GM10266 (cell line): ENCODE measurements around the gene SLC25A46.

Experiments used
- DNase-seq: peaks from one replicate; pipeline ENCODE4 v3.0.0; 2012; ENCODE audit errors: extremely low spot score
- TF ChIP-seq, protein P1 (sequence below): IDR thresholded peaks from 2 replicates; pipeline ENCODE4 v1.5.1; 2012; ENCODE audit warnings: mild to moderate bottlenecking, low read depth; ENCODE audit not compliant: control insufficient read depth, insufficient read depth; ENCODE audit errors: missing control alignments

Gene SLC25A46

GRCh38 chr5:110736753-110737152 is 2.1 kb upstream of the SLC25A46 start:
- TF ChIP-seq, protein P1, sequence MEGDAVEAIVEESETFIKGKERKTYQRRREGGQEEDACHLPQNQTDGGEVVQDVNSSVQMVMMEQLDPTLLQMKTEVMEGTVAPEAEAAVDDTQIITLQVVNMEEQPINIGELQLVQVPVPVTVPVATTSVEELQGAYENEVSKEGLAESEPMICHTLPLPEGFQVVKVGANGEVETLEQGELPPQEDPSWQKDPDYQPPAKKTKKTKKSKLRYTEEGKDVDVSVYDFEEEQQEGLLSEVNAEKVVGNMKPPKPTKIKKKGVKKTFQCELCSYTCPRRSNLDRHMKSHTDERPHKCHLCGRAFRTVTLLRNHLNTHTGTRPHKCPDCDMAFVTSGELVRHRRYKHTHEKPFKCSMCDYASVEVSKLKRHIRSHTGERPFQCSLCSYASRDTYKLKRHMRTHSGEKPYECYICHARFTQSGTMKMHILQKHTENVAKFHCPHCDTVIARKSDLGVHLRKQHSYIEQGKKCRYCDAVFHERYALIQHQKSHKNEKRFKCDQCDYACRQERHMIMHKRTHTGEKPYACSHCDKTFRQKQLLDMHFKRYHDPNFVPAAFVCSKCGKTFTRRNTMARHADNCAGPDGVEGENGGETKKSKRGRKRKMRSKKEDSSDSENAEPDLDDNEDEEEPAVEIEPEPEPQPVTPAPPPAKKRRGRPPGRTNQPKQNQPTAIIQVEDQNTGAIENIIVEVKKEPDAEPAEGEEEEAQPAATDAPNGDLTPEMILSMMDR, result no peak
- DNase-seq, result no peak

- peak; percentile 63 for DNase-seq
- TF ChIP-seq, protein P1, result no peak
Measured at GRCh38 chr5:110738503-110738811, 350 bp upstream of the SLC25A46 start.

GRCh38 chr5:110751902-110752762 is 13.3 kb downstream of the SLC25A46 start:
- peak; percentile 64 for DNase-seq
- TF ChIP-seq, protein P1, result no peak

- TF ChIP-seq, protein P1, result no peak
- DNase-seq, result no peak
Measured at GRCh38 chr5:110752953-110753352, 14.1 kb downstream of the SLC25A46 start.

DNA sequence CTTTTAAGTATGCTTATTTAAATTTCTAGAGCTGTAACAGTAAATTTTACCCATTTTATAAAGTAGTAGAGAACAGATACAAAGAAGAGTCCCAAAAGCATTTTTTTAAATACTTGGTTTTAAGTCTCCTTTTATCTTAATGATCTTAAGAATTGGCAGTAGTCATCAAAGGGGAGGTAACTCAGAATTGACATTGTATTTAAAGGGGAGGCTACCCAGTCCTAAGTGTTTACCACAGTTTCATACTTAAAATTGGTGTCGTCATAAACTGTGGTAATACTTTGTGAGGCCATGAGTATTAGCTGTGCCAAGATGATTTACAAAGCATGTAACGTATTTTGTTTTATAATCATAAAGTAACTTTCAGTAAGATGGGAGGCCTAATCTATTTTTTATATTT is 14.8 kb downstream of the SLC25A46 start:
- TF ChIP-seq, protein P1, result no peak
- DNase-seq, result no peak

- TF ChIP-seq, protein P1, result no peak
- no peak for DNase-seq
Measured at GRCh38 chr5:110754181-110754580, 15.4 kb downstream of the SLC25A46 start.

DNA sequence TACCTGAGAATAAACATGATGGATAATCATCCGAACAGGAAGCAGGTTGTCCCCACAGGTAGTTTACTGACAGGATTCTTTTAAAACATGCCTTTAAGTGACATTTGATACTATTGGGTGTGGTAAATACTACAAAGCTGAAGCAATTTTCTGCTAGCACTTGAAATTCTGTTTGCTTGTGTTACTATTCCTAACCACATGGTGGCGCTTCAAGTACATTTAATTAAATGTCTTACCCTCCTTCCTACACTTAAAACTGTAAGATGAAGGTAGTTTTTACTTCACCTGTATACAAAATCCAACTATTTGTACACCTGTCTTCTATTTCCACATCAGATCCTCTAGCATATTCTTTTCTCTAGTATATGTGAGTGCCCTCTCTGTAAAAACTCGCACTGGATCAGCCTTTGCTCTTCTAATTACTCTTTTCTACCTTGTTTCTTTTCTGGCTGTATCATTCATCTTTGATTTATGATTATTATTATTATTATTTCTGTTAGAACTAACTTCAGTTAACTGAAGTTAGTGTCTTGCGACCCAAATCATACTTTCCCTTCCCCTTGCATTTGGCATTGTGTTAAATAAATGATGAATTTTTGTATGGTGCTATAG is 18.4 kb downstream of the SLC25A46 start:
- no peak for DNase-seq
- TF ChIP-seq, protein P1, result peak; percentile 58
